Smooth muscle cell of the brain vasculature (primary cell): ENCODE measurements around the gene ZNF79.

Experiments used
- DNase-seq: peaks from one replicate; pipeline ENCODE4 v3.0.0-alpha.2; 2012; ENCODE audit warnings: low read depth, low spot score

ZNF79 gene

DNA sequence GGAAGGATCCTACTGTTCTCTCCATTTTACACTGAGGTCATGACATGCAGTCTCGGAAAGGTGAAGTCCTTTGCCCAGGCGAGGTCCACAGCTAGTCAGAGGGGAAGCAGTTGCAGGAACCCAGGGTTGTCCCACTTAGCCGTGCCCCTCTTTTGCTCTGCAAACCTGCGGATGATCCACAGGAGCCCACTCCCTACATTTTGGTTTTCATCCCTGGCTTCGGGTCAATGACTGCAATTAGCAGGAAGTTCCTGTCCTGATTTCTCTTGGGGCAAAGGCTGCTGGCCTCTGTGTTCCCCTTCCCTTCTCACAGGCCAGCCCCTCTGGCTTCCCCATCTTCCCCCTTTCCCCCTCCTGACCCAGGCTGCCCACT is 25.9 kb upstream of the ZNF79 start:
- DNase-seq, result no peak

- no peak for DNase-seq
Observed at GRCh38 chr9:127398715-127399400, 25.3 kb upstream of the ZNF79 start.

GRCh38 chr9:127399736-127400269 is 24.4 kb upstream of the ZNF79 start:
- DNase-seq, result no peak

DNA sequence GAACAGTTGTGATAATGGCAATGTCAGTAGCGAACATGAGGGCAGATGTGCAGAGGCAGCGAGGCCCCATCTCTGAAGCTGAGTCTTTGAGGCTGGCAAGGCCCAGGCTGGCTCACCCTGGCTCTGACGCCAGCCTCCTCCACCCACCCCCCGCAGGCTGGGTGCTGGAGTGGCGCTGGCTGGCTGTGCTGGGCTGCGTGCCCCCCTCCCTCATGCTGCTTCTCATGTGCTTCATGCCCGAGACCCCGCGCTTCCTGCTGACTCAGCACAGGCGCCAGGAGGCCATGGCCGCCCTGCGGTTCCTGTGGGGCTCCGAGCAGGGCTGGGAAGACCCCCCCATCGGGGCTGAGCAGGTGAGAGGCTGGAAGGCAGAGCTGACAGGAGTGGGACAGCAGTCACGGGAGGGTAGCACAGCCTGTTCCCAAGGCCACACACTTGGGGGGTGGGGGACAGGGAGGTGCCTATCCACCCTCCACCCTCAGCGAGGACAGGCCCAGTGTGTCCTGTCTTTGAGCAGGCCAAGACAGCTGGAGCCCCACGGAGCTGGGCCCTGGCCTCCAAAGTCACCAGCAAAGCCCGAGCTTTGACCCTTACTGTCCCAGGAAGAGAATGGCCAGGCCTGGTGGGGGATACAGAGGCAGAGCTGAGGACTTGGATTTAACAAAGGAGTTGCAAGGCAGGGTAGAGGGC is 21.6 kb upstream of the ZNF79 start:
- no peak for DNase-seq

DNA sequence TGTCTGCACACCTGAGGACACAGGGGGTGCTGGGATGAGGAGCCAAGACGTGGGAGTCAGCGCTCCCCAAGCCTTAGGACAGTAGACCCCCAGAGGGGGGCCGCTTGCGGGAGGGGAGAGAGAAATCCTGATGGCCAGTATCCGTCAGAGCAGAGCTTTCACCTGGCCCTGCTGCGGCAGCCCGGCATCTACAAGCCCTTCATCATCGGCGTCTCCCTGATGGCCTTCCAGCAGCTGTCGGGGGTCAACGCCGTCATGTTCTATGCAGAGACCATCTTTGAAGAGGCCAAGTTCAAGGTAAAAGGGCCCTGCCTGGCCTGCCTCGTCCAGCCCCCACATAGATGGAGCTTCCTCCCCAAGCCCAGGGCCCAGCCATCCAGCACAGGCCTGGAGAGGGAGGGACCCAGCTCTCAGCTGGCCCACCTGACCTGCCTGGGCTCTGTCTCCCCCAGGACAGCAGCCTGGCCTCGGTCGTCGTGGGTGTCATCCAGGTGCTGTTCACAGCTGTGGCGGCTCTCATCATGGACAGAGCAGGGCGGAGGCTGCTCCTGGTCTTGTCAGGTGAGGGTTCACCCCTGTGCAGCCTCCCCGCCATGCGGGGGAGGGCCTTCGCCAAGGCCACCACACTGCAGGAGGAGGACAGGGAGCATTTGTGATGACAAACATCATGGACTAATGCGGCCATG is 20.5 kb upstream of the ZNF79 start:
- no peak for DNase-seq

GRCh38 chr9:127404631-127405030 is 19.6 kb upstream of the ZNF79 start:
- DNase-seq, result no peak

GRCh38 chr9:127405344-127406125 is 18.6 kb upstream of the ZNF79 start:
- DNase-seq, result no peak

DNA sequence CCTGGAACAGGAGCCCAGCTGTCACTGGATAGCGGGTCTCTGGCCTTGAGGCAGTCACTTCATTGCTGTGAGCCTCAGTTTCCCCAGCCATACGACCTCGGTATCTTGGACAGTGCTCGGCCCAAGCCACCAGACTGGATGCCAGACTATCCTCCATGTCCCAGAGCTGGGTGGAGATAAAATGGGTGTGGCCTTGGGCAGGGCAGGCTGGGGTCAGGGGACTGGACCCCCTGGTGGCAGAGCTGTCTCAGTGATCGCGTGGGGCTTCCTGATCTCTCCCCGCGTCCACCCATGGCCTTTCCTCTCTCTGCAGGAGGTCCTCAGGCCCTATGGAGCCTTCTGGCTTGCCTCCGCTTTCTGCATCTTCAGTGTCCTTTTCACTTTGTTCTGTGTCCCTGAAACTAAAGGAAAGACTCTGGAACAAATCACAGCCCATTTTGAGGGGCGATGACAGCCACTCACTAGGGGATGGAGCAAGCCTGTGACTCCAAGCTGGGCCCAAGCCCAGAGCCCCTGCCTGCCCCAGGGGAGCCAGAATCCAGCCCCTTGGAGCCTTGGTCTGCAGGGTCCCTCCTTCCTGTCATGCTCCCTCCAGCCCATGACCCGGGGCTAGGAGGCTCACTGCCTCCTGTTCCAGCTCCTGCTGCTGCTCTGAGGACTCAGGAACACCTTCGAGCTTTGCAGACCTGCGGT is 17.2 kb upstream of the ZNF79 start:
- DNase-seq, result no peak

DNA sequence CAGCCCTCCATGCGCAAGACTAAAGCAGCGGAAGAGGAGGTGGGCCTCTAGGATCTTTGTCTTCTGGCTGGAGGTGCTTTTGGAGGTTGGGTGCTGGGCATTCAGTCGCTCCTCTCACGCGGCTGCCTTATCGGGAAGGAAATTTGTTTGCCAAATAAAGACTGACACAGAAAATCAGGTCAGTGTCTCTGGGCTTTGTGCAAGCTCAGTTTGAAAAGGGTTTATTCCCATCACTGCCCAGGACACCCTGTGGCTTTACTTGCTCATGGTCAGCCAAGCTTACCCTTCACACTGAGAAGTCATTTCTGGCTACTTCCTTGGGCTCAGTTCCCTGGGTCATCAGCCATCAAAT is 16.7 kb upstream of the ZNF79 start:
- DNase-seq, result no peak

DNA sequence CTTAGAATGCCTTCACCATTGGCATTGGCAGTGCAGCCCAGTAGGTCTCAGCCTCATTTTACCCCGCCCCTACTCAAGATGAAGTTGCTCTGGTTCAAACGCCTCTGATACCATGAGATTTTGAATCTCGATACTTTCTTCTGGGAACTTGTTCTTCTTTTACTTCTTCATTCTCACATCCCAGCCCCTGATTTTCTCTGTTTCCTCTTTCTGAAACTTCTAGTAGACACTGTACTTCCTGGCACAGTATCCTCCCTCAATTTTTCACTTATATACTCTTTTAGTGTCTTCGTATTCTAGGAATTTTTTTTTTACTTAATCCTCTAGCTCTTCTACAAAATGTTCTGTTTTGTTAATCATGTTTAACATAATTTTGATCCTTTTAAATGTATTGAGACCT is 13.1 kb upstream of the ZNF79 start:
- DNase-seq, result no peak

GRCh38 chr9:127415141-127415540 is 9.0 kb upstream of the ZNF79 start:
- no peak for DNase-seq

GRCh38 chr9:127415657-127416056 is 8.5 kb upstream of the ZNF79 start:
- no peak for DNase-seq

DNA sequence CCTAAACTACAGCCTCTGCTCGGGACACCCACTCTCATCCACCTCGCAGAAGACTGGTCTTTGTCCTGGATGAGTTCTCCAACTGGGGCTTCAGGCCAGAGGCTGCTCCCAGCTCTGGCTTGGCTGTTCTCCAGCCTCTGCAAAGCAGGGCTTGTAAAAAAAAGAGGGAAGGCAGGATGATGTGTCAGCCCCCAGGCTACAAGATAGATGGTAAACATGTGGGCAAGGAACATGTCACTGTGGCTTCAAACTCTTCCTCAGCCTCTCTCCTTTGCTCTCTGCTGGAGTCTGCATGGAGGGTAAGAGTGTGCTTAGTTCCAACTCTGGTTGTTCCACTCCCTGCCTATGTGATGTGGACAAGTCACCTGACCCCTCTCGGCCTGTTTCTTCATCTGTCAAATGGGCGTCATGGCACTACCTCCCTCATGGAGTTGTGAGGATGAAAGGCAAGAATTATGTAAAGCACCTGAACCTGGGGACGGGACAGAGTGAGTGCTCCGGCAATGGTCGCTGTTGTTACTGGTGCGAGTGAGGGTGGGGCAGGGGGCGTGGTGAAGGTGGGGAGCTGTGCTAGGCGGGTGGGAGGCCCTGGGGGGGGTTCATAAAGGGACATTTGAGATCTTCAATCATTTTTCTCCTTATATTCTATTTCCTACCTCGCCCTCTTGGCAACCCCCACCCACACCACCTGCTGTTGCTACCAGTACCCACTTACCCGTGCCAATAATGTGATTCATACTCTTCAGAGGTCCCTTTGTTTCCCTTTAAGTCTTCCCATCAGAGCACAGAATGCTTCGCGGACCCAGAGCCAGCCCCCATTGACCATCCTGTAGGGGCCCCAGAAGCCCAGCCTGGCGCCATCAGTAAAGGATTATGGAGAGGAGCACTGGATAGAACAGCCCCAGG is 6.8 kb upstream of the ZNF79 start:
- DNase-seq, result no peak

DNA sequence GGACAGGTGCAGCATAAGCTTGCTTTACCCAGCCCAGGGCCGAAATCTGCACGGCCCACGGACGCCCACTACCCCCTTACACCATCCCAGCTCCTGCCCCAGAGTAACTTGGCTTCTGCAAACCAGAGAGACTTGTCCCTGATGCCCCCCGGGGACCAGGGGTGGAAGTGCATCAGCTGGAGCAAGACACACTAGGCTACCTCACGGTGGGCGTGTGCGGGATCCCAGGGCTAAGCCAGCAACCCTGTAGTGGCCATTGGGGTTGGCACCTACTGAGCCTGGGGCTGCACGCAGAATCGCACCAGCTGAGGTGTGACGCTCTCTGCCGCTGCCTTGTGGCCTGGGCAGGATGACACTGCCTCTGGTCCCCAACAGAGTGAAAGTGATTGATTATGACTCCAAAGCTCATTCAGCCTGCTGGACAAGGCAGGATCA is 6.1 kb upstream of the ZNF79 start:
- no peak for DNase-seq

DNA sequence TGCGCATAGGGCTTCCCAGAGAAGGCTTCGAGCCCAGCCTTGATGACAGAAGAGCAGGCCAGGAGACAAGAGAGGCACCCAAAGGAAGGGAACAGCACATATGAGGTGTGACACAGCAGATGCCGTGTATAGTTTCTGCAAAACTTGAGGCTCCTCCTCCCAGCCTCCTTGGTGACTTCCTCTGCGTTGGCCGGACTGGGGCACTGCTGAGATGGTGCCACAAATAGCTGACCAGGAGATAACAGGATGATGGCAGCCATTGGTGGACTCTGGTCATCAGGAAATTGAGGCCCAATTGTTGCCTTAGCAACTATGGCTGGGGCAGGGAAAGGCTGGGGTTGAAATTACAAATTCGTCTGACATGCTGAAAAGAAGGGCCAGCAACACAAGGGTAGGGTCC is 4.8 kb upstream of the ZNF79 start:
- DNase-seq, result no peak

DNA sequence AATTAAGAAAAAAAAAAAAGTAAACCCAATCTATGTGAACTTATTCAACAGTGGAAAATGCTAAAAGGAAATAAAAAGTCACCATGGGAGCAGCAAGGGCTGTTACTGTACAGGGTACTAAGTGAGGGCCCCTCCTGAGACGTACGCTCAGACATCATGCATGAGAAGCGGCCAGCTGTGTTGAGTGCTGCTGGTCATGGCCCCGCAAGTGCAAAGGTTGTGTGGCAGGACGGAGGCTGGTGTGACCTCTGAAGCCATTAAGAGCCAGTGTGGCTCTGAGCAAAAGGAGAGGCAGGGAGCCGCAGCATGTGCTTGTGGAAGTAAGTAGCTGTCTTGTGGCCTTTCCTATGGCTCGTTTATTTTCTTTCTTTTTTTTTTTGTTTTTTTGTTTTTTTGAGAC is 3.1 kb upstream of the ZNF79 start:
- no peak for DNase-seq

DNA sequence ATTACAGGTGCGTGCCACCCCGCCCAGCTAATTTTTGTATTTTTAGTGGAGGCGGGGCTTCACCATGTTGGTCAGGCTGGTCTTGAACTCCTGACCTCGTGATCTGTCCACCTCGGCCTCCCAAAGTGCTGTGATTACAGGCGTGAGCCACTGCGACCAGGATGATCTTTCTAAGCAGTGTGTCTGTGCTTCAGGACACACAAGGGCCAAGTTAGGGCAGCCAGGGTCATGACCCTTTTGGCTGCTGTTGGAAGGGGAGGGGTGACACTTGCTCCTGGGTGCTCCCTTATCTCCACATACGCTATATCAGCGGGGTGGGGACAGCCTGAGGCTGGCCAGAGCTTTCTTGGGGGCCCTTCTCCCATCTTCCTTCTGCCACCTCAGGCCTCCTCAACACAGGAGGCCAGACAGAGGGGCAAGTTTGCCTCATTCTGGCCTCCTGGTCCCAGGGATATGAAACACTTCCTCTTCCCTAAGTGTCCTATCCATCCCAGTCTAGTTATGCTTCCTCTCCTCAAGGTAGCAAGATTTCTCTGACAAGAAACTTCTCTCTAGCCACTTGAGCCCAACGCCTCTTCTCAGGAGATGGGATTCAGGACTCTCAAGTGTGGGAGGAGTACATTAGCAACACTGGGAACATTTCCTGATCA is 1.9 kb upstream of the ZNF79 start:
- DNase-seq, result no peak

DNA sequence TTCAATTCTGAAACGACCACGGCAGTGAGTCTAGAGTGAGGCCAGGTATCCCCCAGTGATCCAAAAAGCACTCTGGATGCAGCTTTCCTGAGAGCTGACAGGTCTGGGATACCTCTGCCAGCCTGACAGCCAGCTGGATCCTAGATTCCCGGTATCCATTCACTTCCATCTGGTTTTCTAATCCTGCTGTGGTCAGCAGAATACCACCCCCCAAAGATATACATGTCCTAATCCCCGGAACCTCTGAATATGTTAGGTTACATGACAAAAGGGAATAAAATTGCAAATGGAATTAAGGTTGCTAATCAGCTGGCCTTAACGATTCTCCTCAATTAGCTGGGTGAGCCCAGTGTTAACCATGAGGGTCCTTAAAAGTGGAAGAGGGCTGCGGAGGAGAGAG is 1.4 kb upstream of the ZNF79 start:
- DNase-seq, result no peak

GRCh38 chr9:127423476-127423933 is 677 bp upstream of the ZNF79 start:
- no peak for DNase-seq

GRCh38 chr9:127424676-127424999 is 456 bp downstream of the ZNF79 start:
- no peak for DNase-seq
